ENCODE results near the gene CASP9.

Gene CASP9

DNA sequence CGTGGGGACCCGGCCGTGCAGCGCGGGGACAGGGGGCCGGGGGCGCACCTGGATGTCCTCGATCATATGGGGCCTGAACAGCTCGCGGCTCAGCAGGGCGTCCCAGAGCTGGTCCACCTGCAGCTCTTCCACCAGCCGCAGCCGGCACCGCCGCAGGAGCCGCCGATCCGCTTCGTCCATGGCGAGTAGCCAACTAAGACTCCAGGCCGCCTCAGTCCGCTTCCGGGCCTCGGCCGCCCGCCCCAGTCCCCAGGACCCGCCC is at the start of gene CASP9:
Gene CASP9 (minus strand): TSS at position 195 of the 262 bp plus-strand sequence. CDS start 15 bp downstream, at position 180.
- no peak for DNase-seq (ENCODE audit: low read depth)

DNA sequence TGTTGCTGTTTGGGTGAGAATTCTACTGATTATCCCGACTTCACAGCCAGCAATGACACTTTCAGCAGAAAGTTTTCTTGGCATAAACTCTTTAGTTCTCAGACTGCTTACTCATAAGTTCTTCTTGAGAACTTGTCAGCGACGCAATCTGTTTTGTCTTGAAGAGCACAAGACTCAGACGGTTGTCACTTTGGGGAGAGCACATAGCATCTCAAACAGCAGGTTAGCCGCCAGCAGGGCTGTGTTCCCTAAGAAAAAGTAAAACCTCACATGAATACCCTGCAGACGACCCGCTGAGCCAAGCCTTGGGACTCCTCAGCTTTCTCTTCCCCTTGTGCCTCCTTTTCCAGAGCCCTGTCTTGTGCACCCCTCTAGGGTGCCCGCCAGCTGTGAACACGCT is 49.5 kb upstream of the CASP9 start:
- no peak for DNase-seq (ENCODE audit: low read depth)

GRCh38 chr1:15571266-15571665 is 47.3 kb upstream of the CASP9 start:
- DNase-seq (ENCODE audit: low read depth) = no peak

- no peak for DNase-seq (ENCODE audit: low read depth)
Observed at GRCh38 chr1:15570861-15571260, 46.8 kb upstream of the CASP9 start.

- DNase-seq (ENCODE audit: low read depth) = no peak
Observed at GRCh38 chr1:15568387-15569073, 44.5 kb upstream of the CASP9 start.

DNA sequence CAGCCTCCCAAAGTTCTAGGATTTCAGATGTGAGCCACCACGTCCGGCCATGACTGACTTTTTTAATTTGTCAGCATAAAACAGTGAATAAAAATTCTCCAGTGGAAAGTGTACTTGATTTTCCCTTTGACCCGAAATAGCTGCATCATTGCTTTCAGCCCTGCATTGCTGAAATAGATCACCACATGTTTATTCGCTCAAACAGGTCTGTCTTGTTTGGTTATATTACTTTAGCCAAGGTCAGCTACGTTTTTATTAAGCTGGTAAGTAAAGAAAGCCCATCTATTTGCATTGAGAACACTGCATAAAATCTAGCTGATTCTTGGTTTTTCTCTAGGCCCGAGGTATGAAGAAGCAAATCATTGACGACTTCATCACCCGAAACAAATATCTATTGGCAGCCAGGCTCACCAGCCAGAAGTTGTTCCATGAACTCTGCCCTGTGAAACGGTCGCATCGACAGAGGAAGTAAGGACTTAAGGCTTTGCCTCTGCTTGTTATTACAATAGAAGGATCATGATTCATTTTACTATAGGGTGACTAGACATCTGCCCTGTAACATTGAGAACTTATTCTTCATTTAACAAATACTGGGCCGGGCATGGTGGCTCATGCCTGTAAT is 35.3 kb upstream of the CASP9 start:
- no peak for DNase-seq (ENCODE audit: low read depth)

DNA sequence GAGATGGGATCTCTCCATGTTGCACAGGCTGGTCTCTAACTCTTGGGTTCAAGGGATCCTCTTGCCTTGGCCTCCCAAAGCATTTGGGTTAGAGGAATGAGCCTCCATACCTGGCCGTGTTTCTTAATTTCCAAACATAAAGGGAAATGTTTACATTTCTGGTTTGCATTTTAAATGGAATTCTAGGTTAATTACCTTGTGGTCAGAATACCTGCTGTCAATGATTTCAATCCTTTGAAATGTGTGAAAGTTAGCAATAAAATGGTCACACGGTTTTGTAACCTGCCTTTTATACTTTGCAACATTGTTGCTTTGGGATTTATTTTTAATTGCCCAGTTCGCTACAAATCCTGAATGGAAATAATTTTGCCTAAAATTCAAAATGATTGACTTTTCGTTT is 34.5 kb upstream of the CASP9 start:
- DNase-seq (ENCODE audit: low read depth) = no peak

GRCh38 chr1:15557594-15557993 is 33.6 kb upstream of the CASP9 start:
- DNase-seq (ENCODE audit: low read depth) = no peak

DNA sequence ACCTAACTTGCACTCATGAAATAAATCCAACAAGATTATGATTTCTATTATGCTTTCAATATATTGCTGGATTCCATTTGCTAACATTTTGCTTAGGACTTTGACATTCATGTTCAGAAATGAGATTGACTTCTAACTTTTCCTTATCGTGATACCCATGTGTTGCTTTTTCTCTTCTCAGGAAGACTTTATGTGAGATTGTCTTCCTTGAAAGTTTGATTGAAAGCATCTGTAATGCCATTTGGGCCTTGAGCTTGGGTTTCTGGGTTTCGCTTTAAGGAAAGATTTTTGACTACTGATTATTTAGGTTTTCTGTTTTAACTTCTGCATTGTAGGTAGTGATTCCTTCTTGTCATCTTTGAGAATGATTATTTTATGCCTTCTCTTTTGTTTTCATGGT is 33.0 kb upstream of the CASP9 start:
- DNase-seq (ENCODE audit: low read depth) = no peak

GRCh38 chr1:15550573-15550972 is 26.6 kb upstream of the CASP9 start:
- no peak for DNase-seq (ENCODE audit: low read depth)

DNA sequence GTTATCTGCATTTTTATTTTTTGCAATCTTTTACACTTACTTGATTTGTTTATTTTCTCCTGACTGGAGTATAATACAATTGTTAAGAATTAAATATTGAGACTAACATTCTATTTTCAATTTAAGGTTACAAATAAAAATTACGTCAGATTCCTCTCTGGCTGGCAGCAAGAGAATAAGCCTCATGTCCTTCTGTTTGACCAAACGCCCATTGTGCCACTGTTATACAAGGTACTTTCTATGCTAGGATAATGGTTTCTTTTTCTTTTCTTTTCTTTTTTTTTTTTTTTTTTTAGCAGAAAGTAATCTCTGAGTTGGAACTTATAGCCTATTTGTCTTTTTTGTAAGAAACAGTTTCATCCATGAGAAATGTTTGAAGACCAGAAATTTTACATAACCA is 22.6 kb upstream of the CASP9 start:
- DNase-seq (ENCODE audit: low read depth) = no peak

GRCh38 chr1:15543589-15544568 is 19.9 kb upstream of the CASP9 start:
- no peak for DNase-seq (ENCODE audit: low read depth)

DNA sequence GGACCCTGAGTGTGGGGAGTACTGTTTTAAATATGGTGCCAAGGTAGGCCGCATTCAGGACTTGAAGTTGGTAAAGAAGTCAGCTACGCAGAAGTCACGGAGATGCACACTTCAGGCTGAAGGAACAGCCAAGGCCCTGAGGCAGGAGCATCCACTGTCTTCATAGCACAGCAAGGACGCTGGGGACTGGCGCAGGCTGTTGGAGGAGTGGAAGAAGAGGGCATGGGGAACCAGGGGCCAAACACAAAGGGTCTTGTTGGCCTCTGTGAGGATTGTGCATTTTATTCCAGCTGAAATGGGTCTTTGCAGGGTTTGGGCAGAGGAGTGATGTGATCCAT is 19.2 kb upstream of the CASP9 start:
- DNase-seq (ENCODE audit: low read depth) = no peak

GRCh38 chr1:15542388-15543250 is 18.6 kb upstream of the CASP9 start:
- DNase-seq (ENCODE audit: low read depth) = no peak

GRCh38 chr1:15541231-15541792 is 17.3 kb upstream of the CASP9 start:
- no peak for DNase-seq (ENCODE audit: low read depth)

DNA sequence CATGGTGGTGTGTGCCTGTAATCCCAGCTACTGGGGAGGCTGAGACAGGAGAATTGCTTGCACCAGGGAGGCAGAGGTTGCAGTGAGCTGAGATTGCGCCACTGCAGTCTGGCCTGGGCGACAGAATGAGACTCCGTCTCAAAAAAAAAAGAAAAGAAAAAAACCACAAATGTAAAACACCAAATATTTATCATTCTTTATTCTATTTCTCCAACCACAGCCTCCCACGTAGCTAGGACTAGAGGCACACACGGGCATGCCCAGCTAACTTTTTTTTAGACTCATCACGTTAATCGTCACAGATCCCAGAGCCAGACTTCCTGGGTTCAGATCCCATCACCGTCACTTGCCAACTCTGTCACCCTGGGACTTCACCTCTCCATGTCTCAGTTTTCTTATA is 16.2 kb upstream of the CASP9 start:
- DNase-seq (ENCODE audit: low read depth) = no peak

GRCh38 chr1:15538771-15539170 is 14.8 kb upstream of the CASP9 start:
- no peak for DNase-seq (ENCODE audit: low read depth)

DNA sequence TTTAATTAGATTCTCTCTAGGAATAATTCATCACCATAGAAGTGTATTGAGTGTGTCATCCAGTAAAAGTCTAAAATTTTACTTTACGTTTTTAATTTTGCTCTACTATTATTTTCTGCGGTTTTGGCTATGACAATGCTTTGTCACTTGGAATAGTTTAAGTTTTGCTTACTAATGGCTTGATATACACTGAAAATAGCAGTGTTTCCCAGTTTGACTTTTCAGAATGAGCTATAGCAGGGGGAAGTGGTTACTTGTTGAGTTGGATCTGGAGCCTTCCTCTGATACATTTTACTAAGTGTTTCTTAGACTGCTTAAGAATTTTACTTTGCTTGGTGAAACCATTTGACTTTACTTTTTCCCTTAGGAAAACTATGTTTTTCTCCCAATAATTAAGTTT is 7.7 kb upstream of the CASP9 start:
- no peak for DNase-seq (ENCODE audit: low read depth)

DNA sequence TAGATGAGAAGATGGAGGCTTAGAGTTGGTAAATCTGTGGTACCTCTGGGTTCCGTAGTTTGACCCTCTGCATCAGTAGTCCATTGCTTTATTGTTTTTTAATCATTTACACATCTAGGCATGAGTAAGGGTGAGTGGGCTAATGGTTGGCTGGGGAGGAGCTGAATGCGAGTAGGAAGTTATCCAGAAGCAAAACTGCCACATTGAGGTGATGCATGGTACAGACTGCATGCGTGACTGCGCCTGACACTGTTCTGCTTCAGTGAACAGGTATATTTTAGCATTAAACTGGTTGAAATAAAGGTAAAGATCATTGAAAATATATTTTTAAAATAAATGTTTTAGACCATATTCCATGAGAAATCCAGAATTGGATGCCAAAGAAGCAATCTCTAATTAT is 7.0 kb upstream of the CASP9 start:
- DNase-seq (ENCODE audit: low read depth) = no peak

GRCh38 chr1:15526490-15527339 is 2.7 kb upstream of the CASP9 start, which contains the start of gene DNAJC16:
DNAJC16 (plus strand) TSS chr1:15526848; CDS start chr1:15529106, 2,258 bp downstream.
- peak; percentile 93 for DNase-seq (ENCODE audit: low read depth)

GRCh38 chr1:15526021-15526489 is 2.0 kb upstream of the CASP9 start:
- DNase-seq (ENCODE audit: low read depth) = no peak

All from activated T-cell treated with anti-CD3 and anti-CD28 coated beads for 48 hours (primary cell).